K562 (cell line): ENCODE measurements around the gene PAX2. TPM values are rescaled to one million over a fixed set of nuclear protein-coding genes. Genes with fewer than 3 reads are reported as not detected.

ENCODE experiments used
- DMBX1 ChIP-seq: fragments of 250-450 bp; sonication (Bioruptor Pico); IDR thresholded peaks from 2 replicates; pipeline ENCODE4 v1.8.0; 2022; ENCODE audit warnings: inconsistent platforms, mild to moderate bottlenecking, moderate library complexity, borderline replicate concordance
- GABPB1 ChIP-seq: sonication (generic); formaldehyde crosslinking; IDR thresholded peaks from 2 replicates; pipeline ENCODE4 v1.8.0; 2022; ENCODE audit warnings: mild to moderate bottlenecking, missing genetic modification reagents
- GTF2E2 ChIP-seq: fragments of 200-800 bp; sonication (Bioruptor generic); IDR thresholded peaks from 2 replicates; pipeline ENCODE4 v1.6.1; 2016; ENCODE audit warnings: missing genetic modification characterization, missing compliant biosample characterization
- RFX7 ChIP-seq: fragments of 250-450 bp; sonication (Bioruptor Pico); IDR thresholded peaks from 2 replicates; pipeline ENCODE4 v1.5.1; 2021; ENCODE audit warnings: mild to moderate bottlenecking
- TCF3 ChIP-seq: sonication (generic); formaldehyde crosslinking; IDR thresholded peaks from 2 replicates; pipeline ENCODE4 v1.4.0; 2020; ENCODE audit warnings: mild to moderate bottlenecking, missing genetic modification reagents
- polyA plus RNA-seq, 8 experiments: library from polyadenylated mRNA; depleted of rRNA in 4 of 8; stranded (reverse) in 5 of 8; unstranded in 3 of 8; fragments of >200 nt; fragmentation: Nextera tagmentation in 2 of 8; fragmentation: Illumina TruSeq in 1 of 8; extraction: Ambion mirVana in 2 of 8; extraction: Trizol in 1 of 8; gene quantifications; 2 replicates each; pipeline versions ENCODE4 v1.2.1 to v1.2.3, GENCODE V29; 2011 to 2014; ENCODE audit warnings: inconsistent platforms in 1 of 8, missing spikeins in 1 of 8
- total RNA-seq, 7 experiments: library from RNA; depleted of rRNA in 6 of 7; stranded (reverse); fragments of >200 nt in 6 of 7; fragmentation: Illumina TruSeq in 2 of 7; extraction: Trizol in 2 of 7; gene quantifications; 2 replicates each; pipeline versions ENCODE4 v1.2.1 to v1.2.3, GENCODE V29; 2011 to 2021; ENCODE audit warnings: low replicate concordance in 1 of 7
- TF ChIP-seq, protein P1 (sequence below), 2 experiments: IDR thresholded peaks; 2 replicates each; pipeline ENCODE4 v1.6.1; 2012; ENCODE audit warnings: improper control_type of control experiment in 2 of 2, low read depth in 2 of 2, low read length in 2 of 2, borderline replicate concordance in 1 of 2
- TF ChIP-seq, protein P2 (sequence below), 2 experiments: fragments of 450-650 bp; IDR thresholded peaks; 2 replicates each; pipeline ENCODE4 v1.6.1; 2016; ENCODE audit warnings: mild to moderate bottlenecking in 2 of 2, borderline replicate concordance in 1 of 2, low read depth in 1 of 2, moderate library complexity in 1 of 2
- TF ChIP-seq, protein P3 (sequence below): fragments of 250-450 bp; sonication (Bioruptor Pico); IDR thresholded peaks from 2 replicates; pipeline ENCODE4 v1.4.0; 2020; ENCODE audit warnings: mild to moderate bottlenecking
- TF ChIP-seq, protein P4 (sequence below): fragments of 450-650 bp; IDR thresholded peaks from 2 replicates; pipeline ENCODE4 v1.6.1; 2018; ENCODE audit warnings: mild to moderate bottlenecking, low read depth; ENCODE audit not compliant: partially characterized antibody

Gene PAX2
- total and polyA plus RNA-seq, 9 of the 15 experiments (the other 6 are each of a cell fraction or from before 2014, with no cell fraction given) = not detected

DNA sequence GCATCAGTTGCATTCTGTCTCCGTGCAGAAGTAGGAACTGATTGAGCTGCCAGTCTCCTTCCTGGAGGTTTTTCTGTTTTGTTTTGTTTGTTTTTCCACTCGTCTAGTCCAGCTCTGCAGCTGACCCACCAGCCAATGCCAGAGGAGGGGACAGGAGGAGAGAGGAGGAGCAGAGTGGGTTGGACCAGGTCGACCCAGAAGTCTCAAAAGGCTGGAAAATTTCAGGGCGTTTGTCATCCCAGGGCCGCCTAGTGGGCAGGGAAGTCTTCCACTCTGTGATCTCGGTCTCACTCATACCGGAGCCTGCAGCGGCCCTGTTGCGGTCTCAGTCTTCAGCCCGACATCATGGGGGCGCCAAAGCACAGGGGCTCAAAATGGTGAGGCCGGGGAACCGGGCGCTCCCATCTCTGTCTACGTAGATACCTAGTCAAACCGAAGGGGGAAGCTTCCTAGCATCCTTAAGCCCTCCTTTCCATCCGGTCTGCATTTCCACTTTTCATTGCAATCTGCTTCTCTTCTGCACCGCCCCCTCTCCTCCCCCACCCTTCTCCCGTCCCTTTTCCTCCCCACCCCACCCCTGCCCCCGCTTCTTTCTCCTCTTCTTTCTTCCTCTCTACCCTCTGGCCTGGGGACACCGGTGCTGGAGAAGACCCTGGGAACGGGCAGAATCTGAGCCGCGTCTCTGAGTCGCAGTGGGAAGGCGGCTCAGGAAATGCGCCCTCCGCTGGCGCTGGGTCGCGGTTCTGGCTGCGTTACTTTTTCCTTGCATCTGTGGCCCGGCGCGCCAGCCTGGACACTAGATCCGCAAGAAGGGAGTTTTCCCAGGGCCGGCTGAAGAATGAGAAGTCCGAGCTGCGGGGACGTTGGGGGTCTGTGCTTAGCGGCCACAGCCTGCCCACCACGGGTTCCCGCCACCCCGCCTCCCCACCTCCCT lies 16.2 kb upstream of the PAX2 start (continued):
- TF ChIP-seq, protein P1, sequence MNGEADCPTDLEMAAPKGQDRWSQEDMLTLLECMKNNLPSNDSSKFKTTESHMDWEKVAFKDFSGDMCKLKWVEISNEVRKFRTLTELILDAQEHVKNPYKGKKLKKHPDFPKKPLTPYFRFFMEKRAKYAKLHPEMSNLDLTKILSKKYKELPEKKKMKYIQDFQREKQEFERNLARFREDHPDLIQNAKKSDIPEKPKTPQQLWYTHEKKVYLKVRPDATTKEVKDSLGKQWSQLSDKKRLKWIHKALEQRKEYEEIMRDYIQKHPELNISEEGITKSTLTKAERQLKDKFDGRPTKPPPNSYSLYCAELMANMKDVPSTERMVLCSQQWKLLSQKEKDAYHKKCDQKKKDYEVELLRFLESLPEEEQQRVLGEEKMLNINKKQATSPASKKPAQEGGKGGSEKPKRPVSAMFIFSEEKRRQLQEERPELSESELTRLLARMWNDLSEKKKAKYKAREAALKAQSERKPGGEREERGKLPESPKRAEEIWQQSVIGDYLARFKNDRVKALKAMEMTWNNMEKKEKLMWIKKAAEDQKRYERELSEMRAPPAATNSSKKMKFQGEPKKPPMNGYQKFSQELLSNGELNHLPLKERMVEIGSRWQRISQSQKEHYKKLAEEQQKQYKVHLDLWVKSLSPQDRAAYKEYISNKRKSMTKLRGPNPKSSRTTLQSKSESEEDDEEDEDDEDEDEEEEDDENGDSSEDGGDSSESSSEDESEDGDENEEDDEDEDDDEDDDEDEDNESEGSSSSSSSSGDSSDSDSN (IDR thresholded peaks at IDR 0.05; ENCODE audit: borderline replicate concordance in 1 of 2, low read depth in 2 of 2, low read length in 2 of 2) = peak in 1 of 2 experiments; percentile 47; a peak in 1 of 4 replicates
- TF ChIP-seq GABPB1 (no peak), TCF3 (CRISPR knock-in tag) (no peak), GTF2E2 (tag) (no peak), DMBX1 (no peak), RFX7 (no peak)
- TF ChIP-seq, protein P2, sequence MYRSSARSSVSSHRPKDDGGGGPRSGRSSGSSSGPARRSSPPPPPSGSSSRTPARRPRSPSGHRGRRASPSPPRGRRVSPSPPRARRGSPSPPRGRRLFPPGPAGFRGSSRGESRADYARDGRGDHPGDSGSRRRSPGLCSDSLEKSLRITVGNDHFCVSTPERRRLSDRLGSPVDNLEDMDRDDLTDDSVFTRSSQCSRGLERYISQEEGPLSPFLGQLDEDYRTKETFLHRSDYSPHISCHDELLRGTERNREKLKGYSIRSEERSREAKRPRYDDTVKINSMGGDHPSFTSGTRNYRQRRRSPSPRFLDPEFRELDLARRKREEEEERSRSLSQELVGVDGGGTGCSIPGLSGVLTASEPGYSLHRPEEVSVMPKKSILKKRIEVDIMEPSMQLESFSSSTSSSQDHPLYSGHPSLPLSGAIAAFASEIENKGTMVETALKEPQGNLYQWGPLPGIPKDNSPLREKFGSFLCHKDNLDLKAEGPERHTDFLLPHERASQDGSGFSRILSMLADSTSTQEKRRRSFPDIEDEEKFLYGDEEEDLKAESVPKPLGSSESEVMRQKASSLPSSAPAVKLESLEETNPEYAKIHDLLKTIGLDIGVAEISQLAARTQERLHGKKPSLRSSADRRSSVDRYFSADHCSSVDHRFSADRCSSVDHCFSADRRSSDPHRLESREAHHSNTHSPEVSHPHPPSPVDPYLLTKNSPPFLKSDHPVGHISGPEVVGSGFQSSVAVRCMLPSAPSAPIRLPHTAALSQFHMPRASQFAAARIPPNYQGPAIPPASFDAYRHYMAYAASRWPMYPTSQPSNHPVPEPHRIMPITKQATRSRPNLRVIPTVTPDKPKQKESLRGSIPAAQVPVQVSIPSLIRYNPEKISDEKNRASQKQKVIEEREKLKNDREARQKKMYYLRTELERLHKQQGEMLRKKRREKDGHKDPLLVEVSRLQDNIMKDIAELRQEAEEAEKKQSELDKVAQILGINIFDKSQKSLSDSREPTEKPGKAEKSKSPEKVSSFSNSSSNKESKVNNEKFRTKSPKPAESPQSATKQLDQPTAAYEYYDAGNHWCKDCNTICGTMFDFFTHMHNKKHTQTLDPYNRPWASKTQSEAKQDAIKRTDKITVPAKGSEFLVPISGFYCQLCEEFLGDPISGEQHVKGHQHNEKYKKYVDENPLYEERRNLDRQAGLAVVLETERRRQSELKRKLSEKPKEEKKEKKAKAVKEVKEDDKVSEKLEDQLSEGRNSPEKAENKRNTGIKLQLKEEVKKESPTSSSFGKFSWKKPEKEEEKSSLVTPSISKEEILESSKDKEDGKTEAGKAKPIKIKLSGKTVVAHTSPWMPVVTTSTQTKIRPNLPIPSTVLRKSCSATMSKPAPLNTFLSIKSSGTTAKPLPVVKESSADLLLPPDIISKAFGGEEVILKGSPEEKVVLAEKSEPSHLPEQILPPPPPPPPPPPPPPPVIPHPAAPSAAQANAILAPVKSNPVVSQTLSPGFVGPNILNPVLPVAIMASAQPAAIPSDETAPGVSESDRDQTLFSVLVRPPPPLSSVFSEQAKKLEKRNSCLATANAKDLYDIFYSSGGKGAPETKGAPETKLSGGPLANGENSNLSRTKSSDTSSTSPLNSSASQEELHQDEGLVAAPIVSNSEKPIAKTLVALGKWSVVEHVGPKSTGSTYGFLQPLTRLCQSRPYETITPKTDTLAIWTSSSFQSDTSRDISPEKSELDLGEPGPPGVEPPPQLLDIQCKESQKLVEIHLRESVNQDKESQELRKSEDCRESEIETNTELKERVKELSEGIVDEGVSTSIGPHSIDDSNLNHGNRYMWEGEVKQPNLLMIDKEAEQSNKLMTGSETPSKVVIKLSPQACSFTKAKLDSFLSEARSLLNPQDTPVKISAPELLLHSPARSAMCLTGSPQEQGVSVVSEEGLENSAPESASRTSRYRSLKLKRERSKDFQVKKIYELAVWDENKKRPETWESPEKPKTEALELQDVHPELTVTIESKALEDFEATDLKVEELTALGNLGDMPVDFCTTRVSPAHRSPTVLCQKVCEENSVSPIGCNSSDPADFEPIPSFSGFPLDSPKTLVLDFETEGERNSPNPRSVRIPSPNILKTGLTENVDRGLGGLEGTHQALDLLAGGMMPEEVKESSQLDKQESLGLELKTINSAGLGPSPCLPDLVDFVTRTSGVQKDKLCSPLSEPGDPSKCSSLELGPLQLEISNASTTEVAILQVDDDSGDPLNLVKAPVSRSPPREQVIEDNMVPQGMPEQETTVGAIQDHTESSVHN (IDR thresholded peaks at IDR 0.05; ENCODE audit: borderline replicate concordance in 1 of 2, low read depth in 1 of 2) = no peak
- TF ChIP-seq, protein P3, sequence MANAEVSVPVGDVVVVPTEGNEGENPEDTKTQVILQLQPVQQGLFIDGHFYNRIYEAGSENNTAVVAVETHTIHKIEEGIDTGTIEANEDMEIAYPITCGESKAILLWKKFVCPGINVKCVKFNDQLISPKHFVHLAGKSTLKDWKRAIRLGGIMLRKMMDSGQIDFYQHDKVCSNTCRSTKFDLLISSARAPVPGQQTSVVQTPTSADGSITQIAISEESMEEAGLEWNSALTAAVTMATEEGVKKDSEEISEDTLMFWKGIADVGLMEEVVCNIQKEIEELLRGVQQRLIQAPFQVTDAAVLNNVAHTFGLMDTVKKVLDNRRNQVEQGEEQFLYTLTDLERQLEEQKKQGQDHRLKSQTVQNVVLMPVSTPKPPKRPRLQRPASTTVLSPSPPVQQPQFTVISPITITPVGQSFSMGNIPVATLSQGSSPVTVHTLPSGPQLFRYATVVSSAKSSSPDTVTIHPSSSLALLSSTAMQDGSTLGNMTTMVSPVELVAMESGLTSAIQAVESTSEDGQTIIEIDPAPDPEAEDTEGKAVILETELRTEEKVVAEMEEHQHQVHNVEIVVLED (CRISPR knock-in tag) = no peak
- TF ChIP-seq, protein P4, sequence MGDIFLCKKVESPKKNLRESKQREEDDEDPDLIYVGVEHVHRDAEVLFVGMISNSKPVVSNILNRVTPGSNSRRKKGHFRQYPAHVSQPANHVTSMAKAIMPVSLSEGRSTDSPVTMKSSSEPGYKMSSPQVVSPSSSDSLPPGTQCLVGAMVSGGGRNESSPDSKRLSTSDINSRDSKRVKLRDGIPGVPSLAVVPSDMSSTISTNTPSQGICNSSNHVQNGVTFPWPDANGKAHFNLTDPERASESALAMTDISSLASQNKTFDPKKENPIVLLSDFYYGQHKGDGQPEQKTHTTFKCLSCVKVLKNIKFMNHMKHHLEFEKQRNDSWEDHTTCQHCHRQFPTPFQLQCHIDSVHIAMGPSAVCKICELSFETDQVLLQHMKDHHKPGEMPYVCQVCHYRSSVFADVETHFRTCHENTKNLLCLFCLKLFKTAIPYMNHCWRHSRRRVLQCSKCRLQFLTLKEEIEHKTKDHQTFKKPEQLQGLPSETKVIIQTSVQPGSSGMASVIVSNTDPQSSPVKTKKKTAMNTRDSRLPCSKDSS = no peak
